Panc1 (cell line): ENCODE measurements around the gene CYP2W1. TPM values are rescaled to one million over a fixed set of nuclear protein-coding genes. Genes with fewer than 3 reads are reported as not detected.

ENCODE experiments used
- ATAC-seq: fragments of 200-7000 bp; cut with Tn5 transposase; 2 replicates; pipeline ENCODE4 v1.9.1; 2020; ENCODE audit warnings: mild to moderate bottlenecking, moderate library complexity
- BruUV-seq: library from RNA; stranded (reverse); fragments of 400-500 nt; replicated peaks from 2 replicates; lab custom pipeline; 2021; lab: Mats Ljungman, UMichigan
- CTCF ChIA-PET: fragments of 300-600 bp; sonication (Branson Sonifier 250); formaldehyde crosslinking; loops from one replicate; lab custom pipeline; 2022; ENCODE audit warnings: antibody characterized with exemption; lab: Charles Lee
- POLR2A ChIA-PET: fragments of 300-600 bp; sonication (Branson Sonifier 250); formaldehyde crosslinking; loops from one replicate; lab custom pipeline; 2022; ENCODE audit warnings: antibody characterized with exemption; lab: Charles Lee
- DNase-seq: peaks from one replicate; pipeline ENCODE4 v3.0.0-alpha.2; 2010; ENCODE audit warnings: low read depth, low spot score
- H3K27ac ChIP-seq: 2 replicates; pipeline ENCODE4 v1.5.1; 2011; ENCODE audit warnings: mild to moderate bottlenecking, low read length, inconsistent platforms
- H3K27me3 ChIP-seq: fragments of 200-500 bp; sonication (Bioruptor generic); 2 replicates; pipeline ENCODE4 v1.6.0; 2014; ENCODE audit warnings: low read length, inconsistent platforms; ENCODE audit not compliant: control insufficient read depth, insufficient read depth
- H3K36me3 ChIP-seq: fragments of 200-500 bp; sonication (Bioruptor generic); 2 replicates; pipeline ENCODE4 v1.5.1; 2014; ENCODE audit warnings: inconsistent platforms, mild to moderate bottlenecking, low read length, moderate library complexity; ENCODE audit not compliant: control insufficient read depth, insufficient read depth
- H3K4me1 ChIP-seq: 2 replicates; pipeline ENCODE4 v1.5.1; 2011; ENCODE audit warnings: inconsistent platforms, mild to moderate bottlenecking, low read length, moderate library complexity; ENCODE audit not compliant: control insufficient read depth, insufficient read depth
- H3K4me3 ChIP-seq, 2 experiments: 2 replicates each; pipeline ENCODE4 v1.5.1; 2011 to 2012; ENCODE audit warnings: low read depth in 2 of 2, low read length in 2 of 2, mild to moderate bottlenecking in 2 of 2, inconsistent platforms in 1 of 2, moderate library complexity in 1 of 2
- H3K9me3 ChIP-seq: fragments of 200-500 bp; sonication (Bioruptor generic); 2 replicates; pipeline ENCODE4 v1.5.1; 2014; ENCODE audit warnings: low read depth, mild to moderate bottlenecking, inconsistent platforms, low read length, moderate library complexity; ENCODE audit not compliant: control insufficient read depth, insufficient read depth
- CTCF ChIP-seq: fragments of 450-650 bp; IDR thresholded peaks from 2 replicates; pipeline ENCODE4 v1.5.1; 2017; ENCODE audit warnings: mild to moderate bottlenecking
- POLR2AphosphoS5 ChIP-seq: IDR thresholded peaks from 2 replicates; pipeline ENCODE4 v1.6.1; 2012; ENCODE audit warnings: mild to moderate bottlenecking, low read depth, low read length, moderate library complexity
- REST ChIP-seq, 2 experiments: IDR thresholded peaks; 2 replicates each; pipeline ENCODE4 v1.6.1; 2011 to 2012; ENCODE audit warnings: low read depth in 2 of 2, control low read depth in 1 of 2, low read length in 1 of 2, mild to moderate bottlenecking in 1 of 2, moderate library complexity in 1 of 2; ENCODE audit not compliant: insufficient read depth in 1 of 2
- SIN3A ChIP-seq: IDR thresholded peaks from 2 replicates; pipeline ENCODE4 v1.6.1; 2012; ENCODE audit warnings: low read depth, mild to moderate bottlenecking, low read length, moderate library complexity, borderline replicate concordance; ENCODE audit not compliant: insufficient read depth
- TCF7L2 ChIP-seq: IDR thresholded peaks from 2 replicates; pipeline ENCODE4 v1.6.1; 2011; ENCODE audit warnings: mild to moderate bottlenecking, low read depth, low read length, inconsistent platforms
- in situ Hi-C: cut with HindIII; loops from 2 replicates; pipeline ENCODE4 v1.10.0; 2016; ENCODE audit warnings: low sequenced_read_pairs, low pct_unique_long_range_greater_than_20kb
- intact Hi-C: fragments of 100-400 bp; cut with micrococcal nuclease; formaldehyde crosslinking; loops from one replicate; pipeline ENCODE4 v1.10.0; 2022; ENCODE audit not compliant: unreplicated experiment
- total RNA-seq: library from RNA; stranded (reverse); gene quantifications from one replicate; pipeline ENCODE4 v1.2.1, GENCODE V29; 2021; ENCODE audit not compliant: unreplicated experiment

The CYP2W1 gene
- total RNA-seq, 1 experiment from 2014 or later: 0.74 TPM

- no peak for DNase-seq
- Histone ChIP-seq H3K9me3 (no peaks in the 10 kb centered on the region), H3K27ac (no peak overlapping the region), H3K27me3 (no peaks in the 10 kb centered on the region), H3K36me3 (no peaks in the 10 kb centered on the region), H3K4me1 (peaks cover 17% of the 10 kb centered on the region), H3K4me3 (no peak overlapping the region)
- intact Hi-C loops (no loop called here), in situ Hi-C loops (loop anchor here (25.0 kb wide), 1 partner anchor 175 kb away; a partner anchor contains a TSS)
- BruUV-seq: no TSS peak
- ATAC-seq: no peak
- no peak for TF ChIP-seq REST (IDR thresholded peaks at IDR 0.05; ENCODE audit: insufficient read depth in 1 of 2, low read depth in 2 of 2, low read length in 1 of 2)
- TF ChIP-seq POLR2AphosphoS5: no peak
- TF ChIP-seq CTCF: no peak
- no peak for TF ChIP-seq SIN3A
- TF ChIP-seq TCF7L2: no peak
- ChIA-PET POLR2A (no interaction called here), CTCF (no interaction called here)
Measured at GRCh38 chr7:962401-963081, 20.4 kb upstream of the CYP2W1 start.

GRCh38 chr7:963236-964078 lies 19.5 kb upstream of the CYP2W1 start:
- intact Hi-C loops: no loop called here
- POLR2A ChIA-PET: no interaction called here

More at GRCh38 chr7:963236-964078, 19.5 kb upstream of the CYP2W1 start:
- Histone ChIP-seq H3K27me3 (no peaks in the 10 kb centered on the region), H3K4me3 (no peak overlapping the region), H3K36me3 (0 out of 2 replicates have a peak, but pooled peaks cover under 1% of the 10 kb centered on the region), H3K4me1 (peaks cover 17% of the 10 kb centered on the region), H3K9me3 (no peaks in the 10 kb centered on the region), H3K27ac (no peak overlapping the region)
- no peak for DNase-seq
- TF ChIP-seq SIN3A: no peak
- no peak for TF ChIP-seq TCF7L2
- 0 out of 2 replicates have a peak, but pooled peaks have one; percentile 2 for TF ChIP-seq POLR2AphosphoS5
- TF ChIP-seq REST (IDR thresholded peaks at IDR 0.05; ENCODE audit: insufficient read depth in 1 of 2, low read depth in 2 of 2, low read length in 1 of 2): peak in 1 of 2 experiments; percentile 10; a peak in 1 of 4 replicates
- TF ChIP-seq CTCF: no peak
- no peak for ATAC-seq
- in situ Hi-C loops: loop anchor here (25.0 kb wide), 1 partner anchor 174 kb away; a partner anchor contains a TSS
- BruUV-seq: no TSS peak
- CTCF ChIA-PET: no interaction called here
